Adrenal gland (tissue), 12 donors: Measurements from ENCODE around the gene SLC35F1. TPM values are rescaled to one million over a fixed set of nuclear protein-coding genes. Genes with fewer than 3 reads are reported as not detected.

ENCODE experiments used
- DNase-seq, 7 donors: peaks; one replicate each; pipeline ENCODE4 v3.0.0-alpha.2; 2019 to 2020
- H3K27ac ChIP-seq, 5 donors: fragments of 200-600 bp; sonication (generic) in 4 of 5; 1 replicate in 3 of 5; 2 replicates in 2 of 5; pipeline versions ENCODE4 v1.5.1 to v1.8.0; 2016 to 2020; ENCODE audit warnings: mild to moderate bottlenecking in 1 of 5
- H3K27me3 ChIP-seq: fragments of 200-600 bp; 2 replicates; pipeline ENCODE4 v1.8.0; 2021
- H3K36me3 ChIP-seq, 2 donors: fragments of 200-600 bp; replicated peaks in 1 of 2; 1 replicate in 1 of 2; 2 replicates in 1 of 2; pipeline versions ENCODE4 v1.5.1 to v1.8.0; 2018 to 2022
- H3K4me1 ChIP-seq, 2 donors: fragments of 200-600 bp; replicated peaks in 1 of 2; 1 replicate in 1 of 2; 2 replicates in 1 of 2; pipeline versions ENCODE4 v1.5.1 to v1.8.0; 2018 to 2021
- H3K4me3 ChIP-seq, 4 donors: fragments of 200-600 bp; sonication (generic) in 3 of 4; one replicate each; pipeline ENCODE4 v1.5.1; 2016 to 2018
- H3K9me3 ChIP-seq, 3 donors: fragments of 200-600 bp; sonication (generic) in 1 of 3; replicated peaks in 1 of 3; 1 replicate in 2 of 3; 2 replicates in 1 of 3; pipeline versions ENCODE4 v1.5.1 to v1.8.0; 2016 to 2021
- CTCF ChIP-seq, 6 experiments: fragments of 450-650 bp in 4 of 6; fragments of 200-600 bp in 2 of 6; sonication (generic) in 1 of 6; IDR thresholded peaks; 1 replicate in 5 of 6; 2 replicates in 1 of 6; pipeline versions ENCODE4 v1.5.1 to v1.8.0; 2016 to 2021; ENCODE audit warnings: antibody characterized with exemption in 6 of 6, mild to moderate bottlenecking in 2 of 6, moderate library complexity in 1 of 6
- POLR2A ChIP-seq, 2 donors: fragments of 450-650 bp; IDR thresholded peaks; one replicate each; pipeline ENCODE4 v1.6.1; 2017; ENCODE audit warnings: antibody characterized with exemption in 2 of 2, mild to moderate bottlenecking in 2 of 2, moderate library complexity in 1 of 2
- WGBS, 4 donors: extraction: QIAGEN DNeasy Blood & Tissue Kit in 2 of 4; methylation state at CpG; one replicate each; pipeline versions ENCODE4 v1.1.5 to v1.1.7; 2013 to 2017; 5-methylcytosine and 5-hydroxymethylcytosine counted together
- intact Hi-C, 2 donors: fragments of 100-400 bp; cut with DNase I; formaldehyde crosslinking; loops; one replicate each; pipeline versions ENCODE4 v1.14.1 to v1.15.0; 2022 to 2023
- polyA plus RNA-seq, 3 donors: library from polyadenylated mRNA; stranded (reverse); fragments of 200-250 nt in 2 of 3; fragments of 350-450 nt in 1 of 3; fragmentation: Illumina TruSeq in 1 of 3; extraction: RNeasy Lipid Tissue Mini Kit (QIAGEN cat#74804) in 1 of 3; gene quantifications; one replicate each; pipeline ENCODE4 v1.2.3, GENCODE V29; 2013 to 2014
- total RNA-seq, 9 donors: library from RNA; depleted of rRNA in 4 of 9; stranded (reverse); fragments of >200 nt in 4 of 9; fragments of 120-200 nt in 1 of 9; fragmentation: NEBNext Ultra II Directional in 1 of 9; extraction: Animal tissue kit (Norgen Biotek cat#: 25700) in 1 of 9; gene quantifications; one replicate each; pipeline versions ENCODE4 v1.1.0 to v1.2.4, GENCODE V29; 2013 to 2023
- donor health status: healthy with polysubstance abuse.
- donor health status: Bipolar disorder and iron deficiency.
- donor health status: DM: yes; HTN: yes; CAD: no.
- donor health status: DM: no; HTN: no; CAD: no.
- donor health status: DM: no; HTN: no; CAD: no.
- donor health status: DM: yes; HTN: yes; CAD: no.

Gene SLC35F1
- total and polyA plus RNA-seq, 12 donors, result 0.32 to 4.0 (median 1.7) TPM

- Histone ChIP-seq H3K27me3 (no peaks in the 10 kb centered on the region), H3K4me3 (no peak overlapping the region), H3K4me1 (no peaks in the 10 kb centered on the region), H3K36me3 (no peaks in the 10 kb centered on the region), H3K9me3 (no peaks in the 10 kb centered on the region), H3K27ac (no peak overlapping the region)
- DNase-seq, result no peak
- TF ChIP-seq POLR2A (IDR thresholded peaks at IDR 0.05) (no peak), CTCF (IDR thresholded peaks at IDR 0.05) (no peak)
- intact Hi-C loops, result no loop called here
Observed at GRCh38 chr6:118128755-118129154, 221.7 kb downstream of the SLC35F1 start.

GRCh38 chr6:118134206-118134605 lies 227.1 kb downstream of the SLC35F1 start:
- Histone ChIP-seq H3K4me3 (no peak overlapping the region), H3K27ac (peak overlapping the region in 1 of 5 donors; percentile 60), H3K36me3 (no peaks in the 10 kb centered on the region), H3K4me1 (no peaks in the 10 kb centered on the region), H3K9me3 (no peaks in the 10 kb centered on the region), H3K27me3 (no peaks in the 10 kb centered on the region)
- intact Hi-C loops, result no loop called here
- TF ChIP-seq POLR2A (IDR thresholded peaks at IDR 0.05) (no peak), CTCF (IDR thresholded peaks at IDR 0.05) (no peak)
- DNase-seq, result no peak
- 66 to 83% (median 68%) methylated on average over 2 of the region's 2 CpGs for WGBS, 4 donors

GRCh38 chr6:118134736-118135135 lies 227.7 kb downstream of the SLC35F1 start:
- no peak for DNase-seq
- no peaks in the 10 kb centered on the region for H3K27me3 ChIP-seq
- no peaks in the 10 kb centered on the region for H3K36me3 ChIP-seq
- peak overlapping the region in 1 of 5 donors; percentile 60 for H3K27ac ChIP-seq
- intact Hi-C loops, result no loop called here
- H3K4me1 ChIP-seq, result no peaks in the 10 kb centered on the region
- no peaks in the 10 kb centered on the region for H3K9me3 ChIP-seq
- TF ChIP-seq POLR2A (IDR thresholded peaks at IDR 0.05) (no peak), CTCF (IDR thresholded peaks at IDR 0.05) (no peak)
- no peak overlapping the region for H3K4me3 ChIP-seq
- 25 to 32% (median 27%) methylated on average over 5 of the region's 5 CpGs for WGBS, 4 donors

- Histone ChIP-seq H3K27me3 (no peaks in the 10 kb centered on the region), H3K9me3 (no peaks in the 10 kb centered on the region), H3K36me3 (no peaks in the 10 kb centered on the region), H3K27ac (peak overlapping the region in 1 of 5 donors; percentile 60), H3K4me3 (no peak overlapping the region), H3K4me1 (no peaks in the 10 kb centered on the region)
- intact Hi-C loops, result no loop called here
- 83 to 93% (median 91%) methylated on average over 2 of the region's 2 CpGs for WGBS, 4 donors
- no peak for DNase-seq
- TF ChIP-seq POLR2A (IDR thresholded peaks at IDR 0.05) (no peak), CTCF (IDR thresholded peaks at IDR 0.05) (no peak)
Observed at GRCh38 chr6:118135371-118135770, 228.3 kb downstream of the SLC35F1 start.
